ENCODE measurements around the gene NPSR1.

NPSR1 gene

GRCh38 chr7:34747867-34748727 lies 90.1 kb downstream of the NPSR1 start:
- Histone ChIP-seq H3K4me3 (ENCODE audit: low read depth, low read length) (no peak overlapping the region), H3K9me3 (ENCODE audit: severe bottlenecking) (peaks cover 3% of the 10 kb centered on the region), H3K27ac (no peak overlapping the region), H3K36me3 (no peaks in the 10 kb centered on the region), H3K27me3 (ENCODE audit: insufficient read depth, low read depth, severe bottlenecking) (no peaks in the 10 kb centered on the region)
- no peak for DNase-seq
- TF ChIP-seq CTCF (IDR thresholded peaks at IDR 0.05; ENCODE audit: low read depth, low read length), result no peak

GRCh38 chr7:34748728-34749089 lies 90.7 kb downstream of the NPSR1 start:
- peaks cover 3% of the 10 kb centered on the region for H3K9me3 ChIP-seq (ENCODE audit: severe bottlenecking)
- H3K27ac ChIP-seq, result no peak overlapping the region
- no peak for DNase-seq
- H3K4me3 ChIP-seq (ENCODE audit: low read depth, low read length), result no peak overlapping the region
- no peaks in the 10 kb centered on the region for H3K27me3 ChIP-seq (ENCODE audit: insufficient read depth, low read depth, severe bottlenecking)
- no peaks in the 10 kb centered on the region for H3K36me3 ChIP-seq
- no peak for TF ChIP-seq CTCF (IDR thresholded peaks at IDR 0.05; ENCODE audit: low read depth, low read length)

GRCh38 chr7:34749446-34749845 lies 91.4 kb downstream of the NPSR1 start:
- TF ChIP-seq CTCF (IDR thresholded peaks at IDR 0.05; ENCODE audit: low read depth, low read length), result no peak
- Histone ChIP-seq H3K4me3 (ENCODE audit: low read depth, low read length) (no peak overlapping the region), H3K27ac (no peak overlapping the region), H3K27me3 (ENCODE audit: insufficient read depth, low read depth, severe bottlenecking) (no peaks in the 10 kb centered on the region), H3K9me3 (ENCODE audit: severe bottlenecking) (peaks cover 3% of the 10 kb centered on the region), H3K36me3 (no peaks in the 10 kb centered on the region)
- DNase-seq, result no peak

DNA sequence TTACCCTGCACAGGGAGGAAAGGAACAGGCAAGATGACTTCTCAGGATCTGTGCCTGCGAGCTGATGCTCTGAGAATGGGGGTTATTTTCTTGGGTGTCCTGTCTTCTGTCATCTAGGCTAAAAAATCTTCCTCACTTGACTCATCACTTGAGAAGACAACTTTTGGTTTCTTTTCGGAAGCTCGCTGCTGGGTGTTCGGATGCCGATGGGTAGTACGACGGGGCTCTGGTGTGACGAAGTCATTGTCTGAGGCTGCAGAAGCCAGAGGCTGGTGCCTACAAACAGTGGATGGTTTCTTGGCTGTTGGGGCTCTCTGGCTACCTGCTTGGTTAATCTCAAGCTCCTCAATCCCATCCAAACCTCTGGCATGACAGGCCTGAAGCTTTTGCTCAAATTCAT lies 92.2 kb downstream of the NPSR1 start:
- H3K4me3 ChIP-seq (ENCODE audit: low read depth, low read length), result no peak overlapping the region
- TF ChIP-seq CTCF (IDR thresholded peaks at IDR 0.05; ENCODE audit: low read depth, low read length), result no peak
- H3K36me3 ChIP-seq, result no peaks in the 10 kb centered on the region
- no peaks in the 10 kb centered on the region for H3K27me3 ChIP-seq (ENCODE audit: insufficient read depth, low read depth, severe bottlenecking)
- DNase-seq, result no peak
- H3K9me3 ChIP-seq (ENCODE audit: severe bottlenecking), result peaks cover 3% of the 10 kb centered on the region
- H3K27ac ChIP-seq, result no peak overlapping the region

GRCh38 chr7:34750636-34751035 lies 92.6 kb downstream of the NPSR1 start:
- DNase-seq, result no peak
- no peak for TF ChIP-seq CTCF (IDR thresholded peaks at IDR 0.05; ENCODE audit: low read depth, low read length)
- no peaks in the 10 kb centered on the region for H3K36me3 ChIP-seq
- H3K27ac ChIP-seq, result no peak overlapping the region
- no peaks in the 10 kb centered on the region for H3K27me3 ChIP-seq (ENCODE audit: insufficient read depth, low read depth, severe bottlenecking)
- H3K4me3 ChIP-seq (ENCODE audit: low read depth, low read length), result no peak overlapping the region
- peaks cover 3% of the 10 kb centered on the region for H3K9me3 ChIP-seq (ENCODE audit: severe bottlenecking)

Measured in WERI-Rb-1 (cell line).